ENCODE results near the gene GTF3C1.

Gene GTF3C1

GRCh38 chr16:27483624-27484023, 66.1 kb downstream of the GTF3C1 start:
- no peak for FAIRE-seq

GRCh38 chr16:27483088-27483437, 66.7 kb downstream of the GTF3C1 start:
- FAIRE-seq = no peak

GRCh38 chr16:27482397-27483087, 67.2 kb downstream of the GTF3C1 start:
- FAIRE-seq = no peak

- no peak for FAIRE-seq
Observed at GRCh38 chr16:27481282-27481934, 68.3 kb downstream of the GTF3C1 start.

GRCh38 chr16:27480761-27481160, 69.0 kb downstream of the GTF3C1 start:
- FAIRE-seq = no peak

- FAIRE-seq = no peak
Observed at GRCh38 chr16:27476240-27476639, 73.5 kb downstream of the GTF3C1 start.

- FAIRE-seq = no peak
Observed at GRCh38 chr16:27475561-27475960, 74.2 kb downstream of the GTF3C1 start.

- FAIRE-seq = no peak
Observed at GRCh38 chr16:27474921-27475320, 74.8 kb downstream of the GTF3C1 start.

GRCh38 chr16:27474041-27474440, 75.7 kb downstream of the GTF3C1 start:
- no peak for FAIRE-seq

GRCh38 chr16:27473101-27473900, 76.4 kb downstream of the GTF3C1 start:
- no peak for FAIRE-seq

- no peak for FAIRE-seq
Observed at GRCh38 chr16:27472091-27473020, 77.4 kb downstream of the GTF3C1 start.

- no peak for FAIRE-seq
Observed at GRCh38 chr16:27471661-27472060, 78.1 kb downstream of the GTF3C1 start.

GRCh38 chr16:27470567-27471431, 78.9 kb downstream of the GTF3C1 start:
- FAIRE-seq = no peak

GRCh38 chr16:27468941-27469531, 80.7 kb downstream of the GTF3C1 start:
- FAIRE-seq = no peak

- no peak for FAIRE-seq
Observed at GRCh38 chr16:27465483-27465879, 84.2 kb downstream of the GTF3C1 start.

- no peak for FAIRE-seq
Observed at GRCh38 chr16:27464626-27465482, 84.9 kb downstream of the GTF3C1 start.

GRCh38 chr16:27463741-27464591, 85.7 kb downstream of the GTF3C1 start:
- no peak for FAIRE-seq

- FAIRE-seq = no peak
Observed at GRCh38 chr16:27462846-27463682, 86.6 kb downstream of the GTF3C1 start.
